Measurements from ENCODE around the gene SMARCAD1.

The SMARCAD1 gene

GRCh38 chr4:94225449-94225848 is 17.8 kb downstream of the SMARCAD1 start:
- peaks cover 0 to 37% of the 10 kb centered on the region in 2 experiments for H3K36me3 ChIP-seq (ENCODE audit: control insufficient read depth in 2 of 2, insufficient read depth in 1 of 2, low read length in 2 of 2)

GRCh38 chr4:94226763-94227162 is 19.1 kb downstream of the SMARCAD1 start:
- peaks cover 0 to 34% of the 10 kb centered on the region in 2 experiments for H3K36me3 ChIP-seq (ENCODE audit: control insufficient read depth in 2 of 2, insufficient read depth in 1 of 2, low read length in 2 of 2)
- POLR2A ChIA-PET: no interaction called here
- CTCF ChIA-PET: no interaction called here
- no peak overlapping the region for H3K4me3 ChIP-seq (ENCODE audit: low read depth, low read length)
- H3K9me3 ChIP-seq (ENCODE audit: control insufficient read depth, insufficient read depth, low read depth, low read length): no peaks in the 10 kb centered on the region
- H3K4me1 ChIP-seq (ENCODE audit: control insufficient read depth, insufficient read depth, low read length): no peaks in the 10 kb centered on the region
- H3K27ac ChIP-seq (ENCODE audit: extremely low read depth, low read depth, low read length): no peak overlapping the region
- TF ChIP-seq ZNF792 (tag by site-specific recombination; IDR thresholded peaks at IDR 0.05) (no peak), REST (tag by site-specific recombination; IDR thresholded peaks at IDR 0.05) (no peak), KLF10 (tag by site-specific recombination; IDR thresholded peaks at IDR 0.05) (no peak)

More at GRCh38 chr4:94225449-94225848, 17.8 kb downstream of the SMARCAD1 start:
- no peak overlapping the region for H3K27ac ChIP-seq (ENCODE audit: extremely low read depth, low read depth, low read length)
- H3K4me1 ChIP-seq (ENCODE audit: control insufficient read depth, insufficient read depth, low read length): no peaks in the 10 kb centered on the region
- H3K4me3 ChIP-seq (ENCODE audit: low read depth, low read length): no peak overlapping the region
- POLR2A ChIA-PET: no interaction called here
- CTCF ChIA-PET: no interaction called here
- no peak for TF ChIP-seq ZNF37A (tag by site-specific recombination; IDR thresholded peaks at IDR 0.05)
- TF ChIP-seq KLF8 (tag by site-specific recombination; IDR thresholded peaks at IDR 0.05): no peak
- TF ChIP-seq ELK4 (IDR thresholded peaks at IDR 0.05; ENCODE audit: borderline replicate concordance, low read depth, low read length): no peak
- no peak for TF ChIP-seq SP7 (tag by site-specific recombination; IDR thresholded peaks at IDR 0.05)
- no peak for TF ChIP-seq GLIS2 (tag by site-specific recombination; IDR thresholded peaks at IDR 0.05)
- no peak for TF ChIP-seq ZNF561 (tag by site-specific recombination; IDR thresholded peaks at IDR 0.05; ENCODE audit: borderline replicate concordance)
- TF ChIP-seq ZNF114 (tag by site-specific recombination; IDR thresholded peaks at IDR 0.05): no peak
- TF ChIP-seq ZNF133 (tag by site-specific recombination; IDR thresholded peaks at IDR 0.05): no peak
- no peak for TF ChIP-seq WT1 (tag by site-specific recombination; IDR thresholded peaks at IDR 0.05)
- no peaks in the 10 kb centered on the region for H3K9me3 ChIP-seq (ENCODE audit: control insufficient read depth, insufficient read depth, low read depth, low read length)

GRCh38 chr4:94228493-94229216 is 21.0 kb downstream of the SMARCAD1 start:
- Histone ChIP-seq H3K4me3 (ENCODE audit: low read depth, low read length) (no peak overlapping the region), H3K36me3 (ENCODE audit: control insufficient read depth in 2 of 2, insufficient read depth in 1 of 2, low read length in 2 of 2) (peaks cover 0 to 39% of the 10 kb centered on the region in 2 experiments), H3K9me3 (ENCODE audit: control insufficient read depth, insufficient read depth, low read depth, low read length) (no peaks in the 10 kb centered on the region), H3K4me1 (ENCODE audit: control insufficient read depth, insufficient read depth, low read length) (no peaks in the 10 kb centered on the region), H3K27ac (ENCODE audit: extremely low read depth, low read depth, low read length) (no peak overlapping the region)
- TF ChIP-seq ZNF157 (tag by site-specific recombination; IDR thresholded peaks at IDR 0.05) (no peak), ZNF514 (tag by site-specific recombination; IDR thresholded peaks at IDR 0.05) (no peak), PRDM1 (tag by site-specific recombination; IDR thresholded peaks at IDR 0.05) (no peak), ZNF624 (tag by site-specific recombination; IDR thresholded peaks at IDR 0.05) (no peak), ZNF76 (tag by site-specific recombination; IDR thresholded peaks at IDR 0.05; ENCODE audit: borderline replicate concordance, low read depth) (no peak), PBX3 (CRISPR knock-in tag; IDR thresholded peaks at IDR 0.05) (no peak), RBAK (tag by site-specific recombination; IDR thresholded peaks at IDR 0.05) (no peak), SCRT1 (tag by site-specific recombination; IDR thresholded peaks at IDR 0.05; ENCODE audit: borderline replicate concordance) (no peak), PATZ1 (tag by site-specific recombination; IDR thresholded peaks at IDR 0.05) (no peak), IKZF3 (tag by site-specific recombination; IDR thresholded peaks at IDR 0.05) (no peak), ZNF133 (tag by site-specific recombination; IDR thresholded peaks at IDR 0.05) (no peak), ZNF600 (tag by site-specific recombination; IDR thresholded peaks at IDR 0.05) (no peak), KLF17 (tag by site-specific recombination; IDR thresholded peaks at IDR 0.05) (no peak)
- CTCF ChIA-PET: no interaction called here
- POLR2A ChIA-PET: no interaction called here
